ENCODE data around the gene MACROD2.

The MACROD2 gene

DNA sequence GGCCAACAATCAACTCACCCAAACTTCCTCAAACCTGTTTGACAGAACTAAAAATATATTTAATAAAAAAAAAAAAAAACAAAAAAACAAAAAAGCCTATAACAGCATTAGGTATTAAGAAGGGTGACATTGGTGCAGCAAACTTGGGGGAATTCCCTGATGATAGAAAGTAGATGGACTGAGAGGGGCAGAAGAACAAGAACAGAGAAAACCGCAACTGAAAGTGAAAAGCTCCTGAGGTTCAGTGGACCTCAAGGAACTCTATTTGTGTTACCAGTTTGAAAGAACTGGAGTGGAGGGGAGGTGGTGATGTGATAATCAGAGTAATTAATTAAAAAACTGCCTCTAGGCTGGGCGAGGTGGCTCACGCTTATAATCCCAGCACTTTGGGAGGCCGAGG lies 53.8 kb downstream of the MACROD2 start:
- no peak overlapping the region for H3K4me3 ChIP-seq (ENCODE audit: low read depth, low read length)
- no peaks in the 10 kb centered on the region for H3K4me1 ChIP-seq
- TF ChIP-seq, protein P1, sequence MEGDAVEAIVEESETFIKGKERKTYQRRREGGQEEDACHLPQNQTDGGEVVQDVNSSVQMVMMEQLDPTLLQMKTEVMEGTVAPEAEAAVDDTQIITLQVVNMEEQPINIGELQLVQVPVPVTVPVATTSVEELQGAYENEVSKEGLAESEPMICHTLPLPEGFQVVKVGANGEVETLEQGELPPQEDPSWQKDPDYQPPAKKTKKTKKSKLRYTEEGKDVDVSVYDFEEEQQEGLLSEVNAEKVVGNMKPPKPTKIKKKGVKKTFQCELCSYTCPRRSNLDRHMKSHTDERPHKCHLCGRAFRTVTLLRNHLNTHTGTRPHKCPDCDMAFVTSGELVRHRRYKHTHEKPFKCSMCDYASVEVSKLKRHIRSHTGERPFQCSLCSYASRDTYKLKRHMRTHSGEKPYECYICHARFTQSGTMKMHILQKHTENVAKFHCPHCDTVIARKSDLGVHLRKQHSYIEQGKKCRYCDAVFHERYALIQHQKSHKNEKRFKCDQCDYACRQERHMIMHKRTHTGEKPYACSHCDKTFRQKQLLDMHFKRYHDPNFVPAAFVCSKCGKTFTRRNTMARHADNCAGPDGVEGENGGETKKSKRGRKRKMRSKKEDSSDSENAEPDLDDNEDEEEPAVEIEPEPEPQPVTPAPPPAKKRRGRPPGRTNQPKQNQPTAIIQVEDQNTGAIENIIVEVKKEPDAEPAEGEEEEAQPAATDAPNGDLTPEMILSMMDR (IDR thresholded peaks at IDR 0.05; ENCODE audit: low read depth, low read length): no peak
- peaks cover 12% of the 10 kb centered on the region for H3K27me3 ChIP-seq
- H3K9me3 ChIP-seq: no peaks in the 10 kb centered on the region
- DNase-seq: no peak
- H3K36me3 ChIP-seq: no peaks in the 10 kb centered on the region

DNA sequence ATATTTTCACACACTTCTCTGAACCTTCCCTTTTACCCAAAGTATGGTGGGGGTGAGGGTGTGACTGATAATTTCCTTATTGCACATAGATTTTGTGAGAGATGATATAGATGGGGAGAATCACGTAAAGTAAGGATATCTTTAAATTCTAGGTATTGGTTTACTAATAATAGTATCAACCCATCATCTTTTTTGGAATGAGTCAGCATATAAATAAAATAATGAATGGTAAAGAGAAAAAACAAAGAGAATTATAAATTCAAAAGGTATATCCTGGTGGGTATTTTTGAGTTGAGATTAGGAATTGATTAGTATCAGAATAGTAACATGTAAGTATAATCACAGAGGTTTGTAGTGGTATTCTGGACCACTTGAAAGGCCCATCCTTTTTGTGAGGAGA lies 56.1 kb downstream of the MACROD2 start:
- Histone ChIP-seq H3K36me3 (no peaks in the 10 kb centered on the region), H3K4me3 (ENCODE audit: low read depth, low read length) (no peak overlapping the region), H3K27me3 (peaks cover 22% of the 10 kb centered on the region), H3K4me1 (no peaks in the 10 kb centered on the region), H3K9me3 (no peaks in the 10 kb centered on the region)
- TF ChIP-seq, protein P1 (IDR thresholded peaks at IDR 0.05; ENCODE audit: low read depth, low read length): no peak
- DNase-seq: no peak

DNA sequence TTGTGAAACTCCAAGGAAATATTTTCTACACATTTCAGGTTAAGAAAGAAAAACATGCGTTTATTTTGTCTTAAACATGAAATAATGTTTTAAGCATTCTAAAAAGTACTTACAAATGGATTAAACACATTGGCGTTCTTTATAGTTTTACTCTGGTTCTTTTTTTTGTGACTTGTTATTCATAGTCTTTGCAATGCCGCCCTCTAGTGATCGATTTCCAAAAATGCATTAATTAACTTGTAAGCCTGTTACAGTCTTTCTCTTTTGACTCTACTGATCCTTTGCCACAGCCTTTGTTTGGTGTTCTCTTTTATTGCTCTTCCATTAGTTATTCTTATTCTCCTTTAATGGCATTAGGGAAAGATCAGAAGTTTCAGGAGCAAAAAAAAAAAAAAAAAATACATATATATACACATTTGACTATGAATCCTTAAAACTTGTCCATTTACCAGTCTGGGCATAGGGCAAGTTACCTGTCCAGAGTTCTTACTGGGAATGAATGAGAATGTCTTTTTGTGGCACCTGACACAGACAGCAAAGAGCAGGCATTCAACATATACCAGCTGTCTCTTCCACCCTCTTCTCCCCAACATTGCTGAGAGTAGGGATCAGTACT lies 59.9 kb downstream of the MACROD2 start:
- no peaks in the 10 kb centered on the region for H3K36me3 ChIP-seq
- peaks cover 31% of the 10 kb centered on the region for H3K27me3 ChIP-seq
- H3K4me3 ChIP-seq (ENCODE audit: low read depth, low read length): no peak overlapping the region
- TF ChIP-seq, protein P1 (IDR thresholded peaks at IDR 0.05; ENCODE audit: low read depth, low read length): peak; percentile 61
- H3K4me1 ChIP-seq: no peaks in the 10 kb centered on the region
- DNase-seq: peak; percentile 41
- no peaks in the 10 kb centered on the region for H3K9me3 ChIP-seq

DNA sequence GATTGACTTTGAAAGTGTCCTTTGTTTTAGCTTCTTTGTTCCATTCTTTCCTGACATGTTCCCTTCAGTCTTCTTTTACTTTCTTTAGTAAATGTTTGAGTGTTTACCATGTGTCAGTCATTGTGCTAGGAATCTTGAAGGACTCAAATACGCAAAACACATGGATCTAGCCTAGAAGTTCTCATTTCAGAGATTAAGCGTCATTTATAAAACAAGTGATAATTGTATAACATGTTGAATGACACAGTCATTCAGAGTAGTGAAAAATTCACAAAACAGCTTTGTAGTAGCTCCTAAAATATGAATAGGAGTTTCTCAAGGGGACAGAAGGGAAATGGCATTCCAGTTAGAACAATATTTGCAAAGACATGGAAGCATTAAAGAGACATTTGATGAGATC lies 66.9 kb downstream of the MACROD2 start:
- TF ChIP-seq, protein P1 (IDR thresholded peaks at IDR 0.05; ENCODE audit: low read depth, low read length): no peak
- Histone ChIP-seq H3K9me3 (no peaks in the 10 kb centered on the region), H3K27me3 (peaks cover 8% of the 10 kb centered on the region; the same call in 1 of the 2 replicates), H3K36me3 (no peaks in the 10 kb centered on the region), H3K4me1 (no peaks in the 10 kb centered on the region), H3K4me3 (ENCODE audit: low read depth, low read length) (no peak overlapping the region)
- no peak for DNase-seq

DNA sequence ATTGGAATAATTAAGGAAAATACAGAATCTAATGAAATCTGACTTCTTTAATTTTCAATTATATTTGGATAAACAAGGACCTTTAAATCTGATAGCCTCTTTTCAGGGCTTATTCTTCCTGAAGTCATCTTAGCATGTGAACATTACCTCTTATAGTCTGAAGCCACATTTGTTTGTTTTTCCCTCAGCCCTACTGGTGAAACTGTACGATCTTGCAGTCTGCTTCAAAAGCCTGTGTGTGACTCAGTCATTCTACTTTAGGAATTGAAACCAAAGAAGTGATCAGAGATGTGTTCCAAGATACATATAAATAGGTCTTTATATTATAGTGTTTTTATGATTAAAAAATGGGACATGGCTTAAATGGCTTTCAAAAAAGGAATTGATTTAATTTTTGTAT lies 67.5 kb downstream of the MACROD2 start:
- H3K4me3 ChIP-seq (ENCODE audit: low read depth, low read length): no peak overlapping the region
- TF ChIP-seq, protein P1 (IDR thresholded peaks at IDR 0.05; ENCODE audit: low read depth, low read length): no peak
- H3K9me3 ChIP-seq: no peaks in the 10 kb centered on the region
- peaks cover 3% of the 10 kb centered on the region; the same call in 1 of the 2 replicates for H3K27me3 ChIP-seq
- no peak for DNase-seq
- H3K4me1 ChIP-seq: no peaks in the 10 kb centered on the region
- no peaks in the 10 kb centered on the region for H3K36me3 ChIP-seq

DNA sequence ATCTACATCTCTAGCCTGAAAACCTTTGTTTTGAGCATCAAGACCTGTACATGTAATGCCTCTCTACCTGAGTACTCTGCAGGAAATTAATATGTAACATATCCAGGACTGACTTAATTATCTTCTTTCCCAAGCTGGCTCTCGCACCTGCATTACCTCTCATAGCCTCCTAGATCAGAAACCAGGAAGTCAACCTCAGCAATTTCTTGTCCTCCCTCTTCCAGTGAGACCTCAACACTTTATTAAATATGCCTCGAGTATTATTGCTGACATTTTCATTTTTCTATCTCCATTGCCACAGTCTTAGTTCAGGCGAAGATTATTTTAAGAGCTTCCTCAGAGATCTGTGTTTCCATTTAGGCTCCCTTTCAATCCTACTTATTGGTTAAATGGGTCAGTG lies 69.0 kb downstream of the MACROD2 start:
- DNase-seq: no peak
- H3K4me1 ChIP-seq: no peaks in the 10 kb centered on the region
- H3K9me3 ChIP-seq: no peaks in the 10 kb centered on the region
- TF ChIP-seq, protein P1 (IDR thresholded peaks at IDR 0.05; ENCODE audit: low read depth, low read length): no peak
- no peak overlapping the region for H3K4me3 ChIP-seq (ENCODE audit: low read depth, low read length)
- peaks cover 3% of the 10 kb centered on the region; the same call in 1 of the 2 replicates for H3K27me3 ChIP-seq
- no peaks in the 10 kb centered on the region for H3K36me3 ChIP-seq
